CD14-positive monocyte (primary cell): ENCODE measurements around the gene ZNF132. TPM values are rescaled to one million over a fixed set of nuclear protein-coding genes. Genes with fewer than 3 reads are reported as not detected.
"Not testable (repeated sequence)": the region's sequence is repeated elsewhere in the genome, so short reads cannot be mapped to it uniquely, and the experiment has no call there.

Source experiments
- DNase-seq, 3 donors: peaks; one replicate each; pipeline ENCODE4 v3.0.0-alpha.2; 2011 to 2022
- H2AFZ ChIP-seq: 2 replicates; pipeline ENCODE4 v1.6.0; 2012; ENCODE audit warnings: mild to moderate bottlenecking, low read depth, low read length, inconsistent platforms; ENCODE audit not compliant: insufficient read depth, poor library complexity, severe bottlenecking
- H3K27ac ChIP-seq, 2 donors: 1 replicate in 1 of 2; 2 replicates in 1 of 2; pipeline ENCODE4 v1.5.1; 2012 to 2013; ENCODE audit warnings: low read length in 2 of 2, control low read depth in 1 of 2, inconsistent platforms in 1 of 2, low read depth in 1 of 2, mild to moderate bottlenecking in 1 of 2
- H3K27me3 ChIP-seq, 2 donors: one replicate each; pipeline versions ENCODE4 v1.6.0 to v1.6.1; 2011 to 2013; ENCODE audit warnings: low read length in 2 of 2; ENCODE audit not compliant: control insufficient read depth in 2 of 2, insufficient read depth in 2 of 2
- H3K36me3 ChIP-seq, 2 donors: replicated peaks in 1 of 2; 1 replicate in 1 of 2; 2 replicates in 1 of 2; pipeline versions ENCODE4 v1.5.1 to v1.6.1; 2012 to 2013; ENCODE audit warnings: low read length in 2 of 2, control low read depth in 1 of 2, inconsistent platforms in 1 of 2, mild to moderate bottlenecking in 1 of 2; ENCODE audit not compliant: insufficient read depth in 2 of 2, control insufficient read depth in 1 of 2
- H3K4me1 ChIP-seq, 2 donors: 1 replicate in 1 of 2; 2 replicates in 1 of 2; pipeline versions ENCODE4 v1.5.1 to v1.6.1; 2012 to 2013; ENCODE audit warnings: low read length in 2 of 2, control low read depth in 1 of 2, inconsistent platforms in 1 of 2, mild to moderate bottlenecking in 1 of 2, moderate library complexity in 1 of 2; ENCODE audit not compliant: insufficient read depth in 2 of 2, control insufficient read depth in 1 of 2
- H3K4me2 ChIP-seq: replicated peaks from 2 replicates; pipeline ENCODE3; 2012; ENCODE audit warnings: low read length, moderate library complexity, mild to moderate bottlenecking; ENCODE audit not compliant: poor library complexity, severe bottlenecking; ENCODE audit errors: extremely low read depth
- H3K4me3 ChIP-seq, 3 experiments: fragments of 200-600 bp in 1 of 3; sonication (generic) in 1 of 3; replicated peaks in 1 of 3; 1 replicate in 2 of 3; 2 replicates in 1 of 3; pipeline ENCODE4 v1.5.1; 2011 to 2013; ENCODE audit warnings: low read length in 3 of 3, mild to moderate bottlenecking in 3 of 3, control low read depth in 2 of 3, low read depth in 2 of 3, inconsistent platforms in 1 of 3, moderate library complexity in 1 of 3
- H3K79me2 ChIP-seq: 2 replicates; pipeline ENCODE4 v1.6.0; 2012; ENCODE audit warnings: mild to moderate bottlenecking, control low read depth, inconsistent platforms, low read length, moderate library complexity; ENCODE audit not compliant: insufficient read depth
- H3K9ac ChIP-seq: 2 replicates; pipeline ENCODE4 v1.6.0; 2017; ENCODE audit warnings: low read length, mild to moderate bottlenecking; ENCODE audit not compliant: insufficient read depth, poor library complexity, severe bottlenecking
- H3K9me3 ChIP-seq, 2 donors: replicated peaks in 1 of 2; 1 replicate in 1 of 2; 2 replicates in 1 of 2; pipeline versions ENCODE4 v1.5.1 to v1.6.1; 2012 to 2013; ENCODE audit warnings: low read length in 2 of 2, control low read depth in 1 of 2; ENCODE audit not compliant: control insufficient read depth in 1 of 2, insufficient read depth in 1 of 2
- H4K20me1 ChIP-seq: 2 replicates; pipeline ENCODE4 v1.6.0; 2012; ENCODE audit warnings: mild to moderate bottlenecking, low read length, control low read depth, moderate library complexity; ENCODE audit not compliant: insufficient read depth
- H3K27ac Mint-ChIP-seq, 7 donors: one replicate each; pipeline ENCODE4 v1.8.0; 2020; ENCODE audit warnings: mild to moderate bottlenecking in 7 of 7, mixed read lengths in 7 of 7, moderate library complexity in 6 of 7, inconsistent platforms in 2 of 7
- H3K27me3 Mint-ChIP-seq, 3 donors: one replicate each; pipeline ENCODE4 v1.8.0; 2021 to 2022; ENCODE audit warnings: low read depth in 3 of 3, mild to moderate bottlenecking in 3 of 3, mixed read lengths in 3 of 3, moderate library complexity in 3 of 3, inconsistent platforms in 1 of 3
- H3K36me3 Mint-ChIP-seq, 2 donors: one replicate each; pipeline ENCODE4 v1.8.0; 2020; ENCODE audit warnings: mixed read lengths in 2 of 2, inconsistent platforms in 1 of 2, mild to moderate bottlenecking in 1 of 2
- H3K4me1 Mint-ChIP-seq: one replicate; pipeline ENCODE4 v1.8.0; 2020; ENCODE audit warnings: mild to moderate bottlenecking, mixed read lengths
- H3K4me3 Mint-ChIP-seq, 2 donors: one replicate each; pipeline ENCODE4 v1.8.0; 2020; ENCODE audit warnings: mild to moderate bottlenecking in 2 of 2, mixed read lengths in 2 of 2, moderate library complexity in 1 of 2
- H3K9me3 Mint-ChIP-seq, 7 donors: one replicate each; pipeline ENCODE4 v1.8.0; 2020 to 2022; ENCODE audit warnings: mixed read lengths in 7 of 7, mild to moderate bottlenecking in 6 of 7, moderate library complexity in 6 of 7, inconsistent platforms in 2 of 7
- WGBS: methylation state at CpG from one replicate; pipeline ENCODE4 v1.1.5; 2013; ENCODE audit warnings: missing lambda C conversion rate; ENCODE audit not compliant: insufficient coverage; 5-methylcytosine and 5-hydroxymethylcytosine counted together
- intact Hi-C, 2 donors: fragments of 100-400 bp; cut with micrococcal nuclease; formaldehyde crosslinking; loops; one replicate each; pipeline versions ENCODE4 v1.15.0 to v1.15.1; 2023
- polyA minus RNA-seq: library from RNA; depleted of rRNA, polyadenylated mRNA; stranded (reverse); fragments of >200 nt; gene quantifications from 2 replicates; pipeline ENCODE4 v1.2.3, GENCODE V29; 2012
- polyA plus RNA-seq, 3 donors: library from polyadenylated mRNA; depleted of rRNA in 1 of 3; unstranded in 2 of 3; stranded (reverse) in 1 of 3; fragments of 300-500 nt in 2 of 3; fragments of >200 nt in 1 of 3; fragmentation: Illumina TruSeq in 2 of 3; gene quantifications; 1 replicate in 2 of 3; 2 replicates in 1 of 3; pipeline ENCODE4 v1.2.3, GENCODE V29; 2012 to 2021
- total RNA-seq, 12 experiments: library from RNA in 1 of 12; stranded (reverse) in 1 of 12; fragments of 120-200 nt in 1 of 12; gene quantifications; one replicate each; pipeline ENCODE4 v1.2.4 and lab custom pipeline; 2013 to 2026; ENCODE audit warnings: mixed read lengths in 6 of 12, inconsistent platforms in 1 of 12
- TF ChIP-seq, protein P1 (sequence below): fragments of 200-600 bp; IDR thresholded peaks from one replicate; pipeline ENCODE4 v1.8.0; 2022; ENCODE audit warnings: antibody characterized with exemption, mild to moderate bottlenecking

The ZNF132 gene
- total RNA-seq (2013): 3.5 TPM
- polyA plus RNA-seq: under 1 TPM; 0.40 to 0.92 (median 0.75) TPM
- polyA minus RNA-seq: 1.7 and 2.2 TPM in 2 replicates
- 0.42 to 5.3 (median 2.6) reads per million in 11 experiments for total RNA-seq (lab: John Stamatoyannopoulos, UW)

GRCh38 chr19:58439576-58440554 lies at the start of gene ZNF132:
ZNF132 (minus strand) TSS chr19:58440153; CDS start chr19:58439821, 332 bp downstream.
- peaks cover 39 to 49% of the 10 kb centered on the region in 2 donors for H3K36me3 Mint-ChIP-seq
- DNase-seq: peak; percentile 100
- H3K27me3 ChIP-seq: peaks cover 0 to 3% of the 10 kb centered on the region in 2 donors
- peak within 1 kb of the TSS; percentile 78 for H3K9ac ChIP-seq
- H3K36me3 ChIP-seq: peaks cover 18 to 34% of the 10 kb centered on the region in 2 donors
- peak within 1 kb of the TSS; percentile 86 to 93 for H3K4me3 Mint-ChIP-seq
- peak within 1 kb of the TSS; percentile 81 to 93 for H3K27ac ChIP-seq
- H3K27me3 Mint-ChIP-seq: peaks cover 3 to 14% (median 14%) of the 10 kb centered on the region in 3 donors
- peaks cover 48 to 71% of the 10 kb centered on the region in 2 donors for H3K9me3 ChIP-seq
- peaks cover 61 to 85% (median 76%) of the 10 kb centered on the region in 7 donors for H3K9me3 Mint-ChIP-seq
- peak within 1 kb of the TSS; percentile 76 for H3K4me2 ChIP-seq
- TF ChIP-seq, protein P1, sequence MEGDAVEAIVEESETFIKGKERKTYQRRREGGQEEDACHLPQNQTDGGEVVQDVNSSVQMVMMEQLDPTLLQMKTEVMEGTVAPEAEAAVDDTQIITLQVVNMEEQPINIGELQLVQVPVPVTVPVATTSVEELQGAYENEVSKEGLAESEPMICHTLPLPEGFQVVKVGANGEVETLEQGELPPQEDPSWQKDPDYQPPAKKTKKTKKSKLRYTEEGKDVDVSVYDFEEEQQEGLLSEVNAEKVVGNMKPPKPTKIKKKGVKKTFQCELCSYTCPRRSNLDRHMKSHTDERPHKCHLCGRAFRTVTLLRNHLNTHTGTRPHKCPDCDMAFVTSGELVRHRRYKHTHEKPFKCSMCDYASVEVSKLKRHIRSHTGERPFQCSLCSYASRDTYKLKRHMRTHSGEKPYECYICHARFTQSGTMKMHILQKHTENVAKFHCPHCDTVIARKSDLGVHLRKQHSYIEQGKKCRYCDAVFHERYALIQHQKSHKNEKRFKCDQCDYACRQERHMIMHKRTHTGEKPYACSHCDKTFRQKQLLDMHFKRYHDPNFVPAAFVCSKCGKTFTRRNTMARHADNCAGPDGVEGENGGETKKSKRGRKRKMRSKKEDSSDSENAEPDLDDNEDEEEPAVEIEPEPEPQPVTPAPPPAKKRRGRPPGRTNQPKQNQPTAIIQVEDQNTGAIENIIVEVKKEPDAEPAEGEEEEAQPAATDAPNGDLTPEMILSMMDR: no peak
- H2AFZ ChIP-seq: peak within 1 kb of the TSS; percentile 94
- peaks cover 16% of the 10 kb centered on the region in 2 donors for H3K4me1 ChIP-seq
- peak within 1 kb of the TSS; percentile 93 to 98 (median 95) for H3K27ac Mint-ChIP-seq
- intact Hi-C loops: loop anchor here in 1 of 2 donors (1.0 to 2.0 kb wide), 3 partner anchors 11 to 53 kb away; partner anchors contain the start of genes RPS5 and ZNF324B
- peaks cover 8% of the 10 kb centered on the region for H3K79me2 ChIP-seq
- 4% methylated on average over 57 of the region's 59 CpGs for WGBS
- peaks cover 16% of the 10 kb centered on the region for H3K4me1 Mint-ChIP-seq
- no peaks in the 10 kb centered on the region for H4K20me1 ChIP-seq
- peak within 1 kb of the TSS; percentile 47 to 81 (median 79) for H3K4me3 ChIP-seq

DNA sequence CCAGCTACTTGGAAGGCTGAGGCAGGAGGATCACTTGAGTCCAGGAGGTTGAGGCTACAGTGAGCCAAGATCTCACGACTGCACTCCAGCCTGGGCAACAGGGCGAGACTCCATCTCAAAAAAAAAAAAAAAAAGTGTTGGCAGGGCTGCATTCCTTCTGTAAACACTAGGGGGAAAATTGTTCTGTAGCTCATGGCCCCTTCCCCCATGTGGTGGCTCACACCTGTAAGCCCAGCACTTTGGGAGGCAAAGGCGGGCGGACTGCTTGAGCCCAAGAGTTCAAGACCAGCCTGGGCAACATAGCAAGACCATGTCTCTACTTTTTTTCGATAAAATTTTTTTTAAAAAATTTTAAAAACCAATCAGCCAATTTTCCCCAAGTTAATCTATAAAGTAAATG lies 44.4 kb upstream of the ZNF132 start:
- H3K4me1 ChIP-seq, H3K9me3 ChIP-seq, H3K4me3 ChIP-seq, H3K9ac ChIP-seq, H3K27me3 Mint-ChIP-seq, H3K36me3 Mint-ChIP-seq, H3K36me3 ChIP-seq, H3K27ac ChIP-seq, H4K20me1 ChIP-seq, H3K27ac Mint-ChIP-seq, H3K79me2 ChIP-seq, DNase-seq, H3K4me3 Mint-ChIP-seq, intact Hi-C loops, H3K4me1 Mint-ChIP-seq, H3K27me3 ChIP-seq, H3K9me3 Mint-ChIP-seq, H3K4me2 ChIP-seq, H2AFZ ChIP-seq: not testable (repeated sequence)
- WGBS: 100% methylated on average over 2 of the region's 5 CpGs
